Measurements from ENCODE around the gene SV2C. TPM values are rescaled to one million over a fixed set of nuclear protein-coding genes. Genes with fewer than 3 reads are reported as not detected.

The SV2C gene
- total and polyA plus RNA-seq, 2 donors from 2014 or later, result 0.13 TPM; not detected in 1

DNA sequence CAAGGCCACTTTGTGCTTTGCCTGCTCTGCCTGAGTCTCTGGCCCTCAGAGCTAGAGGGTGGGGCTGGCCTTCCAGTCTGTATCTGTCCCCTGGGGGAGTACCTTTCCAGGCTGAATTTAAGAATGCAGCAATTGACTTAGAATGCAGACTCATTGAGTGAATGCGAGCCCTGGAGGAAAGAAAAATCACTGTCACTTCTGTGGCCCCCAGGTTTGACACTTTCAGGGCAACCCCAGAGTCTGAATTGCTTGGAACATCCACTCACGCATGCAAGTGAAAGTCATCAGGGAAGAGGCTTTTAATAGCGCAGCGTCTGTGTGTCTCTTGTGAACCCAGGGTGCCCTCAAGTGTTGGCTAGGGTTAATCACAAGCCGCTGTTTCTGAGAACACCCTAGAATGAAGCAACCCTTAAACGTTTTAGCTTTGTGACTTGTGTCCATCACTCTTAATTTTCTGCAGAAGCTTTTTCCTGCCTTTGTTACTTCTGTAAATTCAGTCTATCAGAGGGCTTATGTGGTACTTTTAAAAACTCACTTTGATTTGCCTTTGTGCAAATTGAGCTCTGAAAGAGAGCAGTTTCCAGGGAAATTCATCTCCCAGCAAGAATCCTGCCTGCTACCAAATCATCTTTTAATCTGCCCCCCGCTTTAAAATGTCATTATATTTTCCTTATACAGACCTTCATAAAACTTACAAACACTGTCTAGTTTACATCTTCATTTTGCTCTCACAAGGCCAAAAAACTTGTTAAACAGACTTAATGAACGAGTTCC lies 173.1 kb downstream of the SV2C start:
- Histone ChIP-seq H3K9me3 (ENCODE audit: control insufficient read depth in 2 of 3, insufficient read depth in 1 of 3, low read length in 3 of 3) (no peaks in the 10 kb centered on the region), H3K9ac (ENCODE audit: low read length in 3 of 3) (no peak overlapping the region), H3K4me1 (ENCODE audit: control insufficient read depth in 2 of 3, insufficient read depth in 2 of 3, low read depth in 1 of 3, low read length in 3 of 3) (peaks cover 0 to 2% (median 0%) of the 10 kb centered on the region in 3 donors), H3K27ac (ENCODE audit: low read depth in 2 of 2, low read length in 2 of 2) (no peak overlapping the region), H3K4me3 (ENCODE audit: low read length in 3 of 3) (no peak overlapping the region), H3K36me3 (ENCODE audit: control insufficient read depth in 2 of 3, insufficient read depth in 3 of 3, low read length in 3 of 3) (no peaks in the 10 kb centered on the region), H3K27me3 (ENCODE audit: control insufficient read depth, insufficient read depth, low read length) (no peaks in the 10 kb centered on the region)
- peak in 4 of 5 donors; percentile 62 to 89 (median 74) for DNase-seq
- intact Hi-C loops (cut with DNase I), result no loop called here
- FAIRE-seq, result no peak
- TF ChIP-seq, protein P1, sequence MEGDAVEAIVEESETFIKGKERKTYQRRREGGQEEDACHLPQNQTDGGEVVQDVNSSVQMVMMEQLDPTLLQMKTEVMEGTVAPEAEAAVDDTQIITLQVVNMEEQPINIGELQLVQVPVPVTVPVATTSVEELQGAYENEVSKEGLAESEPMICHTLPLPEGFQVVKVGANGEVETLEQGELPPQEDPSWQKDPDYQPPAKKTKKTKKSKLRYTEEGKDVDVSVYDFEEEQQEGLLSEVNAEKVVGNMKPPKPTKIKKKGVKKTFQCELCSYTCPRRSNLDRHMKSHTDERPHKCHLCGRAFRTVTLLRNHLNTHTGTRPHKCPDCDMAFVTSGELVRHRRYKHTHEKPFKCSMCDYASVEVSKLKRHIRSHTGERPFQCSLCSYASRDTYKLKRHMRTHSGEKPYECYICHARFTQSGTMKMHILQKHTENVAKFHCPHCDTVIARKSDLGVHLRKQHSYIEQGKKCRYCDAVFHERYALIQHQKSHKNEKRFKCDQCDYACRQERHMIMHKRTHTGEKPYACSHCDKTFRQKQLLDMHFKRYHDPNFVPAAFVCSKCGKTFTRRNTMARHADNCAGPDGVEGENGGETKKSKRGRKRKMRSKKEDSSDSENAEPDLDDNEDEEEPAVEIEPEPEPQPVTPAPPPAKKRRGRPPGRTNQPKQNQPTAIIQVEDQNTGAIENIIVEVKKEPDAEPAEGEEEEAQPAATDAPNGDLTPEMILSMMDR (IDR thresholded peaks at IDR 0.05; ENCODE audit: borderline replicate concordance, extremely low read depth, insufficient read depth), result peak; percentile 66

DNA sequence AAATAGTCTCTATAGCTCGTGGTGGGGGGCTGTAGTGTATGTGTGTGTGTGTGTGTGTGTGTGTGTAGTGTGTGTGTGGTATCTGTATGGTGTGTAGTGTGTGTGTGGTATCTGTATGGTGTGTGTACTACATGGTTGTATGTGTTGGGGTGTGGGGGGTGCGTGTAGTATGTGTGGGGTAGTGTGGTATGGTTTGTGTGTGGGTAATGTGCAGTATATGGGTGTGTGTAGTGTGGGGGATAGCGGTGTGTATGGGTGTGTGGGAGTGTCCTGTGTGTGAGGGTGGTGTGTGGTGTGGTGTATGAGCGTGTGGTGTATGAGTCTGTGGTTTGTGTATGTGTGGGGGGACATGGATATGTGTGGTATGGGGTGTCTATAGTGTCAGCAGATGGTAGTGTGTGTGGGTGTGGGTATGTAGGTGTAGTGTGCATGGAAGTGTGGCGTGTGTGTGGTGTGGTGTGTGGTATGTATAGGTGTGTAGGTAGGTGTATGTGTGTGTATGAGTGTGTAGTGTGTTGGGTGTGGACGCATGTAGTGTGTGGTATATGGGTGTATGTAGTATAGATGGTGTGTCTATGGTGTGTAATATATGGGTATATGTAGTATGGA lies 174.1 kb downstream of the SV2C start:
- Histone ChIP-seq H3K4me3 (ENCODE audit: low read length in 3 of 3) (no peak overlapping the region), H3K4me1 (ENCODE audit: control insufficient read depth in 2 of 3, insufficient read depth in 2 of 3, low read depth in 1 of 3, low read length in 3 of 3) (peaks cover 0 to 2% (median 0%) of the 10 kb centered on the region in 3 donors), H3K9ac (ENCODE audit: low read length in 3 of 3) (no peak overlapping the region), H3K27me3 (ENCODE audit: control insufficient read depth, insufficient read depth, low read length) (no peaks in the 10 kb centered on the region), H3K9me3 (ENCODE audit: control insufficient read depth in 2 of 3, insufficient read depth in 1 of 3, low read length in 3 of 3) (no peaks in the 10 kb centered on the region), H3K36me3 (ENCODE audit: control insufficient read depth in 2 of 3, insufficient read depth in 3 of 3, low read length in 3 of 3) (no peaks in the 10 kb centered on the region), H3K27ac (ENCODE audit: low read depth in 2 of 2, low read length in 2 of 2) (no peak overlapping the region)
- TF ChIP-seq, protein P1 (IDR thresholded peaks at IDR 0.05; ENCODE audit: borderline replicate concordance, extremely low read depth, insufficient read depth), result no peak
- no peak for DNase-seq
- no peak for FAIRE-seq
- intact Hi-C loops (cut with DNase I), result no loop called here

DNA sequence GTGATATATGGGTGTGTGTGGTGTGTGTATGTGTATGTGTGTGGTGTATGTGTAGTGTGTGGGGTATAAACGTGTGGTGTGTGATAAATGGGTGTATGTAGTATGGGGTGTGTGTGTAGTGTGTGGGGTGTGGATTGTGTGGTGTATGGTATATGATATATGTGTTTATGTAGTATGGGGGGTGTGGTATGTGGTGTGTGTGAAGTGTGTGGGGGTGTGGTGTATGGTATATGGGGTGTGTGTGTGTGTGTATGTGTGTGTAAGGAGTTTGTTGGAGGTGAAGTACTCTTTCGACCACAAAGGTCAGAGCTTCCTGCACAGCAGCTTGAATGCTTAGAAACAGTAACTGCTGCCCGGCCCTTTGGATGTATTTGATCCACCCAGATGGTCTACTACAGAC lies 174.7 kb downstream of the SV2C start:
- DNase-seq (no peak), FAIRE-seq (no peak)
- Histone ChIP-seq H3K27me3 (ENCODE audit: control insufficient read depth, insufficient read depth, low read length) (no peaks in the 10 kb centered on the region), H3K36me3 (ENCODE audit: control insufficient read depth in 2 of 3, insufficient read depth in 3 of 3, low read length in 3 of 3) (no peaks in the 10 kb centered on the region), H3K9me3 (ENCODE audit: control insufficient read depth in 2 of 3, insufficient read depth in 1 of 3, low read length in 3 of 3) (no peaks in the 10 kb centered on the region), H3K4me3 (ENCODE audit: low read length in 3 of 3) (no peak overlapping the region), H3K4me1 (ENCODE audit: control insufficient read depth in 2 of 3, insufficient read depth in 2 of 3, low read depth in 1 of 3, low read length in 3 of 3) (peaks cover 0 to 2% (median 0%) of the 10 kb centered on the region in 3 donors), H3K27ac (ENCODE audit: low read depth in 2 of 2, low read length in 2 of 2) (no peak overlapping the region), H3K9ac (ENCODE audit: low read length in 3 of 3) (no peak overlapping the region)
- TF ChIP-seq, protein P1 (IDR thresholded peaks at IDR 0.05; ENCODE audit: borderline replicate concordance, extremely low read depth, insufficient read depth), result no peak
- intact Hi-C loops (cut with DNase I), result no loop called here

All from kidney (tissue), 14 donors.